Smooth muscle cell (in vitro differentiated cells): ENCODE measurements around the gene MGAT3. TPM values are rescaled to one million over a fixed set of nuclear protein-coding genes. Genes with fewer than 3 reads are reported as not detected.

ENCODE experiments used
- DNase-seq: peaks from one replicate; lab custom pipeline; 2025; ENCODE audit not compliant: unreplicated experiment; lab: John Stamatoyannopoulos, UW
- H2AFZ ChIP-seq: fragments of 200-600 bp; sonication (generic); 2 replicates; pipeline ENCODE4 v1.6.0; 2016; ENCODE audit warnings: antibody characterized with exemption, low read depth, mild to moderate bottlenecking
- H3F3A ChIP-seq: fragments of 200-600 bp; sonication (generic); 2 replicates; pipeline ENCODE4 v1.6.0; 2017; ENCODE audit warnings: antibody characterized with exemption, low read depth
- H3K27ac ChIP-seq: fragments of 200-600 bp; sonication (generic); 2 replicates; pipeline ENCODE4 v1.5.1; 2016; ENCODE audit warnings: low read depth, mild to moderate bottlenecking
- H3K27me3 ChIP-seq: fragments of 200-600 bp; sonication (generic); 2 replicates; pipeline ENCODE4 v1.6.1; 2016; ENCODE audit warnings: low read depth, mild to moderate bottlenecking
- H3K36me3 ChIP-seq: fragments of 200-600 bp; sonication (generic); 2 replicates; pipeline ENCODE4 v1.5.1; 2016; ENCODE audit warnings: low read depth
- H3K4me1 ChIP-seq: fragments of 200-600 bp; sonication (generic); 2 replicates; pipeline ENCODE4 v1.5.1; 2016; ENCODE audit warnings: low read depth
- H3K4me2 ChIP-seq: fragments of 200-600 bp; sonication (generic); 2 replicates; pipeline ENCODE4 v1.6.0; 2016; ENCODE audit warnings: mild to moderate bottlenecking
- H3K4me3 ChIP-seq: fragments of 200-600 bp; sonication (generic); 2 replicates; pipeline ENCODE4 v1.5.1; 2016; ENCODE audit warnings: mild to moderate bottlenecking
- H3K79me2 ChIP-seq: fragments of 200-600 bp; sonication (generic); 2 replicates; pipeline ENCODE4 v1.6.0; 2016; ENCODE audit warnings: low read depth, mild to moderate bottlenecking
- H3K9ac ChIP-seq: fragments of 200-600 bp; sonication (generic); 2 replicates; pipeline ENCODE4 v1.6.0; 2016; ENCODE audit warnings: low read depth
- H3K9me3 ChIP-seq: fragments of 200-600 bp; sonication (generic); replicated peaks from 2 replicates; pipeline ENCODE4 v1.5.1; 2016; ENCODE audit warnings: low read depth
- H4K20me1 ChIP-seq: fragments of 200-600 bp; sonication (generic); 2 replicates; pipeline ENCODE4 v1.6.0; 2016; ENCODE audit warnings: low read depth
- CTCF ChIP-seq: fragments of 200-600 bp; sonication (generic); IDR thresholded peaks from 2 replicates; pipeline ENCODE4 v1.5.1; 2017; ENCODE audit warnings: borderline replicate concordance, mild to moderate bottlenecking, antibody characterized with exemption; ENCODE audit not compliant: insufficient read depth, poor library complexity, severe bottlenecking
- WGBS: methylation state at CpG from one replicate; pipeline ENCODE4 v1.1.7; 2016; ENCODE audit warnings: low lambda C conversion rate; 5-methylcytosine and 5-hydroxymethylcytosine counted together
- polyA plus RNA-seq: library from polyadenylated mRNA; unstranded; fragments of >200 nt; fragmentation: Nextera tagmentation; extraction: Ambion mirVana; gene quantifications from 2 replicates; pipeline ENCODE4 v1.2.1, GENCODE V29; 2016
- total RNA-seq: library from RNA; depleted of rRNA; stranded (reverse); fragments of >200 nt; gene quantifications from 2 replicates; pipeline ENCODE4 v1.2.3, GENCODE V29; 2014

MGAT3 gene
- total and polyA plus RNA-seq, 2 experiments from 2014 or later: 3.9 to 7.8 TPM

- Histone ChIP-seq H3K4me1 (peaks cover 7% of the 10 kb centered on the region), H3K27me3 (no peaks in the 10 kb centered on the region), H3K36me3 (no peaks in the 10 kb centered on the region), H3K27ac (no peak overlapping the region), H3K79me2 (no peaks in the 10 kb centered on the region), H2AFZ (no peak overlapping the region), H3K9me3 (no peaks in the 10 kb centered on the region), H3K9ac (no peak overlapping the region), H4K20me1 (no peaks in the 10 kb centered on the region), H3K4me2 (no peak overlapping the region), H3F3A (no peaks in the 10 kb centered on the region), H3K4me3 (no peak overlapping the region)
- 54% methylated on average over 13 of the region's 13 CpGs for WGBS
- no peak for DNase-seq
- no peak for TF ChIP-seq CTCF
Measured at GRCh38 chr22:39446239-39446721, 10.5 kb upstream of the MGAT3 start.

- Histone ChIP-seq H4K20me1 (no peaks in the 10 kb centered on the region), H3K9me3 (no peaks in the 10 kb centered on the region), H2AFZ (no peak overlapping the region), H3K36me3 (no peaks in the 10 kb centered on the region), H3F3A (no peaks in the 10 kb centered on the region), H3K27me3 (no peaks in the 10 kb centered on the region), H3K4me1 (peaks cover 7% of the 10 kb centered on the region), H3K4me3 (no peak overlapping the region), H3K9ac (no peak overlapping the region), H3K79me2 (no peaks in the 10 kb centered on the region), H3K27ac (no peak overlapping the region), H3K4me2 (no peak overlapping the region)
- no peak for TF ChIP-seq CTCF
- WGBS: 59% methylated on average over 16 of the region's 19 CpGs
- DNase-seq: no peak
Measured at GRCh38 chr22:39448205-39449054, 8.4 kb upstream of the MGAT3 start.

- Histone ChIP-seq H4K20me1 (no peaks in the 10 kb centered on the region), H3K27me3 (no peaks in the 10 kb centered on the region), H3K9me3 (no peaks in the 10 kb centered on the region), H3K4me1 (peaks cover 16% of the 10 kb centered on the region), H3K36me3 (no peaks in the 10 kb centered on the region), H3K9ac (no peak overlapping the region), H3K27ac (no peak overlapping the region), H3K4me2 (no peak overlapping the region), H3K79me2 (no peaks in the 10 kb centered on the region), H3F3A (no peaks in the 10 kb centered on the region), H3K4me3 (no peak overlapping the region), H2AFZ (no peak overlapping the region)
- DNase-seq: no peak
- 90% methylated on average over 6 of the region's 6 CpGs for WGBS
- TF ChIP-seq CTCF: no peak
Measured at GRCh38 chr22:39449708-39450107, 7.1 kb upstream of the MGAT3 start.
